Right ventricle myocardium inferior (tissue), 1 donor: Measurements from ENCODE around the gene VPS37C. TPM values are rescaled to one million over a fixed set of nuclear protein-coding genes. Genes with fewer than 3 reads are reported as not detected.

ENCODE experiments used
- ATAC-seq: fragments of 200-7000 bp; cut with Tn5 transposase; one replicate; pipeline ENCODE4 v1.9.1; 2020; ENCODE audit warnings: mild to moderate bottlenecking, moderate library complexity
- DNase-seq: peaks from one replicate; pipeline ENCODE4 v3.0.0; 2021; ENCODE audit errors: missing footprints
- intact Hi-C: fragments of 100-400 bp; cut with DNase I; formaldehyde crosslinking; loops from one replicate; pipeline ENCODE4 v1.11.0; 2022
- total RNA-seq: library from RNA; stranded (reverse); fragmentation: NEBNext Ultra II Directional; extraction: Animal tissue kit (Norgen Biotek cat#: 25700); gene quantifications from one replicate; pipeline ENCODE4 v1.2.1, GENCODE V29; 2021
- donor health status: DM: no; HTN: yes; CAD: no; lungs with severe emphysema.

Gene VPS37C
- total RNA-seq, 1 donor from 2014 or later: 16.5 TPM

- intact Hi-C loops: no loop called here
- DNase-seq (no peak), ATAC-seq (no peak)
Measured at GRCh38 chr11:61092280-61092766, 68.9 kb downstream of the VPS37C start.

- DNase-seq (no peak), ATAC-seq (no peak)
- intact Hi-C loops: no loop called here
Measured at GRCh38 chr11:61091373-61092279, 69.6 kb downstream of the VPS37C start.

GRCh38 chr11:61090982-61091372 lies 70.2 kb downstream of the VPS37C start:
- intact Hi-C loops: no loop called here
- no peak for ATAC-seq
- DNase-seq: no peak

GRCh38 chr11:61090521-61090920 lies 70.7 kb downstream of the VPS37C start:
- intact Hi-C loops: no loop called here
- no peak for DNase-seq
- ATAC-seq: no peak

- intact Hi-C loops: no loop called here
- ATAC-seq (no peak), DNase-seq (no peak)
Measured at GRCh38 chr11:61089806-61090491, 71.3 kb downstream of the VPS37C start.

- intact Hi-C loops: no loop called here
- ATAC-seq (no peak), DNase-seq (no peak)
Measured at GRCh38 chr11:61087426-61088119, 73.7 kb downstream of the VPS37C start.

GRCh38 chr11:61083601-61084147 lies 77.6 kb downstream of the VPS37C start:
- no peak for DNase-seq
- ATAC-seq: no peak
- intact Hi-C loops: no loop called here

GRCh38 chr11:61082931-61083531 lies 78.2 kb downstream of the VPS37C start:
- ATAC-seq (no peak), DNase-seq (no peak)
- intact Hi-C loops: no loop called here

GRCh38 chr11:61082062-61082870 lies 79.0 kb downstream of the VPS37C start:
- DNase-seq (no peak), ATAC-seq (no peak)

GRCh38 chr11:61080986-61081590 lies 80.1 kb downstream of the VPS37C start:
- ATAC-seq (no peak), DNase-seq (no peak)
- intact Hi-C loops: no loop called here

More at GRCh38 chr11:61082062-61082870, 79.0 kb downstream of the VPS37C start:
- intact Hi-C loops: no loop called here

- intact Hi-C loops: no loop called here
- no peak for DNase-seq
- ATAC-seq: no peak
Measured at GRCh38 chr11:61080526-61080925, 80.7 kb downstream of the VPS37C start.

Other genes starting within 250 kb of the VPS37C start
- gene TMEM109, start 247.3 kb downstream of the VPS37C start, total RNA-seq: 97.5 TPM
- 6.3 TPM for gene TMEM132A, start 237.0 kb downstream of the VPS37C start, total RNA-seq
- 20.8 TPM for gene SLC15A3, start 209.2 kb downstream of the VPS37C start, total RNA-seq
- 0.22 TPM for gene CD6, start 189.7 kb downstream of the VPS37C start, total RNA-seq
- not detected for gene CD5, start 58.9 kb downstream of the VPS37C start, total RNA-seq
- 1.2 TPM for gene PGA3, start 42.1 kb upstream of the VPS37C start, total RNA-seq
- gene PGA4, start 60.9 kb upstream of the VPS37C start, total RNA-seq: not detected
- 0.95 TPM for gene PGA5, start 79.7 kb upstream of the VPS37C start, total RNA-seq
- gene VWCE, start 133.9 kb upstream of the VPS37C start, total RNA-seq: 1.0 TPM
- 113 TPM for gene DDB1, start 171.7 kb upstream of the VPS37C start, total RNA-seq
- gene TKFC, start 171.8 kb upstream of the VPS37C start, total RNA-seq: 12.3 TPM
- 14.6 TPM for gene CYB561A3, start 200.5 kb upstream of the VPS37C start, total RNA-seq
- 18.0 TPM for gene TMEM138, start 200.9 kb upstream of the VPS37C start, total RNA-seq
- 4.6 TPM for gene TMEM216, start 231.2 kb upstream of the VPS37C start, total RNA-seq